Stimulated activated naive CD4-positive, alpha-beta T cell (primary cell): Measurements from ENCODE around the gene STIM1.
"Not testable (repeated sequence)": the region's sequence is repeated elsewhere in the genome, so short reads cannot be mapped to it uniquely, and the experiment has no call there.

ENCODE experiments used
- DNase-seq, 6 experiments: peaks; one replicate each; lab custom pipeline; 2025; lab: John Stamatoyannopoulos, UW

Gene STIM1

GRCh38 chr11:3854977-3855807 is at the start of gene STIM1:
TSS of gene STIM1 (plus strand) at chr11:3855664. CDS start at chr11:3856271, 607 bp downstream.
- DNase-seq, result peak; percentile 92 to 97 (median 96)

- DNase-seq, result peak; percentile 19 to 62 (median 54)
Measured at GRCh38 chr11:3807909-3808860, 47.3 kb upstream of the STIM1 start, which contains the start of gene PGAP2. TSS of gene PGAP2 (plus strand) at chr11:3808560. CDS start at chr11:3811260, 2,700 bp downstream.

GRCh38 chr11:3808861-3809623 is 46.4 kb upstream of the STIM1 start:
- peak in 5 of 6 experiments; percentile 18 to 59 (median 34) for DNase-seq

GRCh38 chr11:3809624-3809928 is 45.9 kb upstream of the STIM1 start:
- no peak for DNase-seq

- DNase-seq, result no peak
Measured at GRCh38 chr11:3810446-3810845, 45.0 kb upstream of the STIM1 start.

- DNase-seq, result no peak
Measured at GRCh38 chr11:3810951-3811350, 44.5 kb upstream of the STIM1 start.

GRCh38 chr11:3814832-3815231 is 40.6 kb upstream of the STIM1 start:
- DNase-seq, result not testable (repeated sequence)

- no peak for DNase-seq
Measured at GRCh38 chr11:3815845-3816244, 39.6 kb upstream of the STIM1 start.

GRCh38 chr11:3816673-3817072 is 38.8 kb upstream of the STIM1 start:
- DNase-seq, result no peak

- DNase-seq, result no peak
Measured at GRCh38 chr11:3817181-3817800, 38.2 kb upstream of the STIM1 start.

- no peak for DNase-seq
Measured at GRCh38 chr11:3820971-3821370, 34.5 kb upstream of the STIM1 start.

- no peak for DNase-seq
Measured at GRCh38 chr11:3822312-3822711, 33.2 kb upstream of the STIM1 start.

- DNase-seq, result no peak
Measured at GRCh38 chr11:3823303-3823702, 32.2 kb upstream of the STIM1 start.

GRCh38 chr11:3823762-3824506 is 31.5 kb upstream of the STIM1 start:
- no peak for DNase-seq

- peak; percentile 61 to 83 (median 70) for DNase-seq
Measured at GRCh38 chr11:3824714-3825472, 30.6 kb upstream of the STIM1 start.

- no peak for DNase-seq
Measured at GRCh38 chr11:3825473-3826154, 29.9 kb upstream of the STIM1 start.

- no peak for DNase-seq
Measured at GRCh38 chr11:3826721-3827120, 28.7 kb upstream of the STIM1 start.

- DNase-seq, result no peak
Measured at GRCh38 chr11:3827434-3828186, 27.9 kb upstream of the STIM1 start.

GRCh38 chr11:3830088-3830487 is 25.4 kb upstream of the STIM1 start:
- DNase-seq, result no peak
